Neural progenitor cell (in vitro differentiated cells): ENCODE data around the gene KPNA6. TPM values are rescaled to one million over a fixed set of nuclear protein-coding genes. Genes with fewer than 3 reads are reported as not detected.

Source experiments
- DNase-seq: peaks from one replicate; pipeline ENCODE4 v3.0.0-alpha.2; 2016; ENCODE audit warnings: low spot score
- H2AFZ ChIP-seq: fragments of 200-600 bp; sonication (generic); replicated peaks from 2 replicates; pipeline ENCODE4 v1.6.1; 2016; ENCODE audit warnings: antibody characterized with exemption
- H3F3A ChIP-seq: fragments of 200-600 bp; sonication (generic); 2 replicates; pipeline ENCODE4 v1.6.1; 2016; ENCODE audit warnings: antibody characterized with exemption, low read depth
- H3K27ac ChIP-seq: fragments of 200-600 bp; sonication (generic); 2 replicates; pipeline ENCODE4 v1.5.1; 2016; ENCODE audit warnings: mild to moderate bottlenecking
- H3K27me3 ChIP-seq: fragments of 200-600 bp; sonication (generic); 2 replicates; pipeline ENCODE4 v1.6.1; 2016; ENCODE audit warnings: mild to moderate bottlenecking, moderate library complexity
- H3K36me3 ChIP-seq: fragments of 200-600 bp; sonication (generic); 2 replicates; pipeline ENCODE4 v1.5.1; 2016
- H3K4me1 ChIP-seq: fragments of 200-600 bp; sonication (generic); 2 replicates; pipeline ENCODE4 v1.6.1; 2016; ENCODE audit warnings: mixed run types
- H3K4me2 ChIP-seq: fragments of 200-600 bp; sonication (generic); 2 replicates; pipeline ENCODE4 v1.6.1; 2016
- H3K4me3 ChIP-seq: fragments of 200-600 bp; sonication (generic); 2 replicates; pipeline ENCODE4 v1.5.1; 2016
- H3K79me2 ChIP-seq: fragments of 200-600 bp; sonication (generic); 2 replicates; pipeline ENCODE4 v1.6.1; 2016; ENCODE audit warnings: low read depth
- H3K9ac ChIP-seq: fragments of 200-600 bp; sonication (generic); 2 replicates; pipeline ENCODE4 v1.6.1; 2016
- H3K9me3 ChIP-seq: fragments of 200-600 bp; sonication (generic); 2 replicates; pipeline ENCODE4 v1.5.1; 2016; ENCODE audit warnings: low read depth
- H4K20me1 ChIP-seq: fragments of 200-600 bp; sonication (generic); 2 replicates; pipeline ENCODE4 v1.6.1; 2016; ENCODE audit warnings: low read depth
- H3K27ac Mint-ChIP-seq: 3 replicates; pipeline ENCODE4 v1.8.0; 2021; ENCODE audit warnings: mixed read lengths
- H3K27me3 Mint-ChIP-seq: 2 replicates; pipeline ENCODE4 v1.8.0; 2022; ENCODE audit warnings: low read depth, mild to moderate bottlenecking, inconsistent platforms, moderate library complexity, mixed read lengths; ENCODE audit not compliant: insufficient read depth
- H3K36me3 Mint-ChIP-seq: 3 replicates; pipeline ENCODE4 v1.8.0; 2021; ENCODE audit warnings: mixed read lengths
- H3K4me1 Mint-ChIP-seq: 3 replicates; pipeline ENCODE4 v1.8.0; 2021; ENCODE audit warnings: mixed read lengths
- H3K4me3 Mint-ChIP-seq: 3 replicates; pipeline ENCODE4 v1.8.0; 2021; ENCODE audit warnings: mild to moderate bottlenecking, moderate library complexity, mixed read lengths
- H3K9me3 Mint-ChIP-seq: 3 replicates; pipeline ENCODE4 v1.8.0; 2020; ENCODE audit warnings: mixed read lengths
- CTCF ChIP-seq: fragments of 200-600 bp; sonication (generic); IDR thresholded peaks from 2 replicates; pipeline ENCODE4 v1.5.1; 2017; ENCODE audit warnings: antibody characterized with exemption, mild to moderate bottlenecking
- EZH2 ChIP-seq: fragments of 200-600 bp; sonication (generic); IDR thresholded peaks from 2 replicates; pipeline ENCODE4 v1.6.1; 2017; ENCODE audit warnings: antibody characterized with exemption, mild to moderate bottlenecking, moderate library complexity
- EZH2phosphoT487 ChIP-seq: fragments of 200-600 bp; sonication (generic); IDR thresholded peaks from 2 replicates; pipeline ENCODE4 v1.6.1; 2017; ENCODE audit warnings: antibody characterized with exemption
- total RNA-seq: library from RNA; depleted of rRNA; stranded (reverse); fragments of >200 nt; gene quantifications from 2 replicates; pipeline ENCODE4 v1.2.3, GENCODE V29; 2015; ENCODE audit warnings: low replicate concordance

KPNA6 gene
- total RNA-seq, 1 donor from 2014 or later, result 69.3 TPM

DNA sequence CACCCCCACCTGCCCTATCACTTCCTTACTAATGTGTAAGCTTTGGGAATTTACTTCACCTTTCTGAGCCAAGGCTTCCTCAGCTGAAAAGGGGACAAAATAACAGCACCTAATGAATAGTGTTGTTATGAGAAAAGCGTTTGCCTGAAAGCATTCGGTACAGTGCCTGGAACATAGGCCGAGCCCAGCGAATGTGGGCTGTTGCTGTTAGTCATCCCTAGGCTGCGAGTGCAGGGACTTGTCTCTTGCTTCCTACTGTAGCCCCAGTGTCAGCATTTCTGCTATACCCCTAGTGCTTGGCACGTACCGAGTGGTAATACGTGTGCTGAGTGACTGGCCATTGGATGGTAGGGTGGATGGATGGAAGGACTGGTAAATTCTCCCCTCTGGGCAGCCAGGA lies 16.7 kb upstream of the KPNA6 start:
- H3K4me1 ChIP-seq, result no peaks in the 10 kb centered on the region
- no peak overlapping the region for H3K27ac ChIP-seq
- H3K9ac ChIP-seq, result no peak overlapping the region
- H4K20me1 ChIP-seq, result no peaks in the 10 kb centered on the region
- no peak for DNase-seq
- H2AFZ ChIP-seq, result no peak overlapping the region
- no peaks in the 10 kb centered on the region for H3K4me1 Mint-ChIP-seq
- H3K9me3 Mint-ChIP-seq, result no peaks in the 10 kb centered on the region
- H3K27me3 ChIP-seq, result no peaks in the 10 kb centered on the region
- no peak overlapping the region for H3K4me3 ChIP-seq
- TF ChIP-seq EZH2phosphoT487 (no peak), EZH2 (no peak)
- H3K4me3 Mint-ChIP-seq, result no peak overlapping the region
- no peaks in the 10 kb centered on the region for H3K36me3 ChIP-seq
- H3F3A ChIP-seq, result no peaks in the 10 kb centered on the region
- H3K79me2 ChIP-seq, result no peaks in the 10 kb centered on the region
- no peaks in the 10 kb centered on the region for H3K27me3 Mint-ChIP-seq
- no peak overlapping the region for H3K27ac Mint-ChIP-seq
- H3K9me3 ChIP-seq, result no peaks in the 10 kb centered on the region
- H3K36me3 Mint-ChIP-seq, result peaks cover 26% of the 10 kb centered on the region
- no peak overlapping the region for H3K4me2 ChIP-seq

GRCh38 chr1:32091591-32091990 lies 16.3 kb upstream of the KPNA6 start:
- Histone ChIP-seq H2AFZ (no peak overlapping the region), H3K4me3 (no peak overlapping the region), H3K79me2 (no peaks in the 10 kb centered on the region), H3K9ac (no peak overlapping the region), H4K20me1 (no peaks in the 10 kb centered on the region), H3K9me3 (no peaks in the 10 kb centered on the region), H3K27ac (no peak overlapping the region), H3K27me3 (no peaks in the 10 kb centered on the region), H3K36me3 (no peaks in the 10 kb centered on the region), H3F3A (no peaks in the 10 kb centered on the region), H3K4me1 (no peaks in the 10 kb centered on the region), H3K4me2 (no peak overlapping the region)
- TF ChIP-seq EZH2, result no peak
- no peak for TF ChIP-seq EZH2phosphoT487
- no peak for TF ChIP-seq CTCF
- H3K27me3 Mint-ChIP-seq, result no peaks in the 10 kb centered on the region
- no peak for DNase-seq
- H3K27ac Mint-ChIP-seq, result no peak overlapping the region
- H3K4me1 Mint-ChIP-seq, result no peaks in the 10 kb centered on the region
- H3K9me3 Mint-ChIP-seq, result no peaks in the 10 kb centered on the region
- H3K4me3 Mint-ChIP-seq, result no peak overlapping the region
- H3K36me3 Mint-ChIP-seq, result peaks cover 24% of the 10 kb centered on the region

GRCh38 chr1:32094746-32095521 lies 12.9 kb upstream of the KPNA6 start:
- TF ChIP-seq EZH2phosphoT487 (no peak), CTCF (no peak), EZH2 (no peak)
- no peaks in the 10 kb centered on the region for H3K4me1 Mint-ChIP-seq
- H3K79me2 ChIP-seq, result no peaks in the 10 kb centered on the region
- H2AFZ ChIP-seq, result no peak overlapping the region
- H3K4me2 ChIP-seq, result no peak overlapping the region
- H3K4me1 ChIP-seq, result no peaks in the 10 kb centered on the region
- DNase-seq, result no peak
- no peaks in the 10 kb centered on the region for H3F3A ChIP-seq
- H3K27me3 ChIP-seq, result no peaks in the 10 kb centered on the region
- no peaks in the 10 kb centered on the region for H3K36me3 ChIP-seq
- H3K9me3 Mint-ChIP-seq, result no peaks in the 10 kb centered on the region
- no peak overlapping the region for H3K9ac ChIP-seq
- H3K27ac ChIP-seq, result no peak overlapping the region
- H3K36me3 Mint-ChIP-seq, result peaks cover 30% of the 10 kb centered on the region
- no peaks in the 10 kb centered on the region for H3K27me3 Mint-ChIP-seq
- H3K4me3 Mint-ChIP-seq, result no peak overlapping the region
- H4K20me1 ChIP-seq, result no peaks in the 10 kb centered on the region
- no peaks in the 10 kb centered on the region for H3K9me3 ChIP-seq
- no peak overlapping the region for H3K4me3 ChIP-seq
- H3K27ac Mint-ChIP-seq, result no peak overlapping the region

DNA sequence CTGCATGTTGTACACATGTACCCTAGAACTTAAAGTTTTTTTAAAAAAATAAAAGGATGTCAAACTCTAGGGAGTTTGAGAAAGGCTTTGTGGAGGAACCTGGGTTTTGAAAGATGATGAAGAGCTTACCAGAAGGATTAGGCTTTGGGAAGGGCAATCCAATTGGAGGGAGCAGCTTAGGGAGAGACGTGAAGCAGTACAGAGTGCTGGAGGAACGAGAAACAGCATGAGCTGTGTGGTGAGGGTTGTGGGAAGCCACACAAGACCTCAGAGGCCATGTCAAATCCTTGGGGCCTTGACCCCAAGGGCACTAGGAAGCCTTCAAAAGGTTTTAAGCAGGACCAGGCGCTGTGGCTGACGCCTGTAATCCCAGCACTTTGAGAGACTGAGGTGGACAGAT lies 8.4 kb upstream of the KPNA6 start:
- Histone ChIP-seq H3K36me3 (no peaks in the 10 kb centered on the region), H3K4me1 (no peaks in the 10 kb centered on the region), H3K9me3 (no peaks in the 10 kb centered on the region), H3F3A (peaks cover 8% of the 10 kb centered on the region), H2AFZ (no peak overlapping the region), H3K9ac (no peak overlapping the region), H3K4me3 (no peak overlapping the region), H3K4me2 (no peak overlapping the region), H4K20me1 (no peaks in the 10 kb centered on the region), H3K79me2 (no peaks in the 10 kb centered on the region), H3K27ac (no peak overlapping the region), H3K27me3 (no peaks in the 10 kb centered on the region)
- H3K27ac Mint-ChIP-seq, result no peak overlapping the region
- H3K36me3 Mint-ChIP-seq, result peaks cover 37% of the 10 kb centered on the region
- H3K9me3 Mint-ChIP-seq, result no peaks in the 10 kb centered on the region
- no peaks in the 10 kb centered on the region for H3K27me3 Mint-ChIP-seq
- DNase-seq, result no peak
- no peak overlapping the region for H3K4me3 Mint-ChIP-seq
- TF ChIP-seq CTCF, result no peak
- no peak for TF ChIP-seq EZH2phosphoT487
- TF ChIP-seq EZH2, result no peak
- no peaks in the 10 kb centered on the region for H3K4me1 Mint-ChIP-seq
